Measurements from ENCODE around the gene STK35.

DNA sequence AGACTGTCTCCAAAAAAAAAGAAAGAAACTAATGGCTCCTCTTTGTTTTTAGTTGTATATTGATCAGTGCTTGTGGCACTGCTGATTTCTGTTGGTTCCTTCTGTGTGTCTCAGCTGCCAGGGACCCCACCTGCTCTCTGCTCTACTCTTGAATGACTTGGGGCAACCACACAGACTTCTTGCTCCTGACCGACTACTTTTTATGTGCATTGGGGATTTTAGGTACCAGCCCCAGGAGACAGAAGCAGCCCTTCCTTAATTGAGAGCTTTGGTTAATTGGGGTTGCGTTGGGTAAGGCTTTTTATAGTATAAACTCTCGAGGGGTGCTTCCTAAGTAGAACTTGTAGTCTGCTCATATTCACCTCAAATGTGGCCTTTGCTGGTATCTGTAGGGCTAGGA is 6.9 kb downstream of the STK35 start:
- TF ChIP-seq EP300 (IDR thresholded peaks at IDR 0.05) = no peak
- TF ChIP-seq, protein P1, sequence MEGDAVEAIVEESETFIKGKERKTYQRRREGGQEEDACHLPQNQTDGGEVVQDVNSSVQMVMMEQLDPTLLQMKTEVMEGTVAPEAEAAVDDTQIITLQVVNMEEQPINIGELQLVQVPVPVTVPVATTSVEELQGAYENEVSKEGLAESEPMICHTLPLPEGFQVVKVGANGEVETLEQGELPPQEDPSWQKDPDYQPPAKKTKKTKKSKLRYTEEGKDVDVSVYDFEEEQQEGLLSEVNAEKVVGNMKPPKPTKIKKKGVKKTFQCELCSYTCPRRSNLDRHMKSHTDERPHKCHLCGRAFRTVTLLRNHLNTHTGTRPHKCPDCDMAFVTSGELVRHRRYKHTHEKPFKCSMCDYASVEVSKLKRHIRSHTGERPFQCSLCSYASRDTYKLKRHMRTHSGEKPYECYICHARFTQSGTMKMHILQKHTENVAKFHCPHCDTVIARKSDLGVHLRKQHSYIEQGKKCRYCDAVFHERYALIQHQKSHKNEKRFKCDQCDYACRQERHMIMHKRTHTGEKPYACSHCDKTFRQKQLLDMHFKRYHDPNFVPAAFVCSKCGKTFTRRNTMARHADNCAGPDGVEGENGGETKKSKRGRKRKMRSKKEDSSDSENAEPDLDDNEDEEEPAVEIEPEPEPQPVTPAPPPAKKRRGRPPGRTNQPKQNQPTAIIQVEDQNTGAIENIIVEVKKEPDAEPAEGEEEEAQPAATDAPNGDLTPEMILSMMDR (IDR thresholded peaks at IDR 0.05) = no peak
